Measurements from ENCODE around the gene CCNDBP1. TPM values are rescaled to one million over a fixed set of nuclear protein-coding genes. Genes with fewer than 3 reads are reported as not detected.

Gene CCNDBP1
- total and polyA plus RNA-seq, 2 experiments from 2014 or later = 23.9 to 33.5 TPM

GRCh38 chr15:43183270-43183669 lies 1.9 kb upstream of the CCNDBP1 start:
- H3F3A ChIP-seq (replicated peaks; ENCODE audit: low read depth) = 0 out of 2 replicates have a peak, but pooled peaks cover 7% of the 10 kb centered on the region
- Mint-ChIP-seq H3K4me3 (no peak overlapping the region), H3K36me3 (ENCODE audit: low read depth) (no peaks in the 10 kb centered on the region), H3K27ac (no peak overlapping the region), H3K9me3 (no peaks in the 10 kb centered on the region), H3K27me3 (ENCODE audit: insufficient read depth, low read depth, poor library complexity) (peaks cover 4% of the 10 kb centered on the region), H3K4me1 (peaks cover 16% of the 10 kb centered on the region; the same call in 2 of the 3 replicates)
- H3K4me2 ChIP-seq = no peak overlapping the region
- H3K4me1 ChIP-seq (ENCODE audit: insufficient read depth) = peaks cover 7% of the 10 kb centered on the region
- H3K27me3 ChIP-seq (ENCODE audit: insufficient read depth) = no peaks in the 10 kb centered on the region
- no peak overlapping the region for H3K4me3 ChIP-seq
- no peaks in the 10 kb centered on the region for H3K9me2 ChIP-seq (ENCODE audit: insufficient read depth)
- no peaks in the 10 kb centered on the region for H3K79me2 ChIP-seq (replicated peaks; ENCODE audit: insufficient read depth)
- 0 out of 2 replicates have a peak, but pooled peaks cover 3% of the 10 kb centered on the region for H4K20me1 ChIP-seq (replicated peaks; ENCODE audit: insufficient read depth)
- ATAC-seq (no peak), DNase-seq (ENCODE audit: low spot score) (no peak)
- no peaks in the 10 kb centered on the region for H3K36me3 ChIP-seq (ENCODE audit: insufficient read depth)
- TF ChIP-seq NANOG (IDR thresholded peaks at IDR 0.05; ENCODE audit: borderline replicate concordance) (no peak), JUNB (IDR thresholded peaks at IDR 0.05; ENCODE audit: unreplicated experiment) (no peak), POLR2AphosphoS5 (IDR thresholded peaks at IDR 0.05; ENCODE audit: low read depth) (no peak), ZNF114 (CRISPR knock-in tag; IDR thresholded peaks at IDR 0.05) (no peak), EZH2 (IDR thresholded peaks at IDR 0.05; ENCODE audit: low read depth, unreplicated experiment) (no peak), STAT1 (IDR thresholded peaks at IDR 0.05; ENCODE audit: unreplicated experiment) (no peak), CTCF (conservative IDR thresholded peaks at IDR 0.05; ENCODE audit: low read depth in 2 of 2) (no peak), CREB1 (CRISPR knock-in tag; IDR thresholded peaks at IDR 0.05; ENCODE audit: low read depth) (no peak), EZH2phosphoT487 (IDR thresholded peaks at IDR 0.05; ENCODE audit: unreplicated experiment) (no peak), ZNF331 (CRISPR knock-in tag; IDR thresholded peaks at IDR 0.05; ENCODE audit: low read depth) (no peak)
- TF ChIP-seq, protein P1, sequence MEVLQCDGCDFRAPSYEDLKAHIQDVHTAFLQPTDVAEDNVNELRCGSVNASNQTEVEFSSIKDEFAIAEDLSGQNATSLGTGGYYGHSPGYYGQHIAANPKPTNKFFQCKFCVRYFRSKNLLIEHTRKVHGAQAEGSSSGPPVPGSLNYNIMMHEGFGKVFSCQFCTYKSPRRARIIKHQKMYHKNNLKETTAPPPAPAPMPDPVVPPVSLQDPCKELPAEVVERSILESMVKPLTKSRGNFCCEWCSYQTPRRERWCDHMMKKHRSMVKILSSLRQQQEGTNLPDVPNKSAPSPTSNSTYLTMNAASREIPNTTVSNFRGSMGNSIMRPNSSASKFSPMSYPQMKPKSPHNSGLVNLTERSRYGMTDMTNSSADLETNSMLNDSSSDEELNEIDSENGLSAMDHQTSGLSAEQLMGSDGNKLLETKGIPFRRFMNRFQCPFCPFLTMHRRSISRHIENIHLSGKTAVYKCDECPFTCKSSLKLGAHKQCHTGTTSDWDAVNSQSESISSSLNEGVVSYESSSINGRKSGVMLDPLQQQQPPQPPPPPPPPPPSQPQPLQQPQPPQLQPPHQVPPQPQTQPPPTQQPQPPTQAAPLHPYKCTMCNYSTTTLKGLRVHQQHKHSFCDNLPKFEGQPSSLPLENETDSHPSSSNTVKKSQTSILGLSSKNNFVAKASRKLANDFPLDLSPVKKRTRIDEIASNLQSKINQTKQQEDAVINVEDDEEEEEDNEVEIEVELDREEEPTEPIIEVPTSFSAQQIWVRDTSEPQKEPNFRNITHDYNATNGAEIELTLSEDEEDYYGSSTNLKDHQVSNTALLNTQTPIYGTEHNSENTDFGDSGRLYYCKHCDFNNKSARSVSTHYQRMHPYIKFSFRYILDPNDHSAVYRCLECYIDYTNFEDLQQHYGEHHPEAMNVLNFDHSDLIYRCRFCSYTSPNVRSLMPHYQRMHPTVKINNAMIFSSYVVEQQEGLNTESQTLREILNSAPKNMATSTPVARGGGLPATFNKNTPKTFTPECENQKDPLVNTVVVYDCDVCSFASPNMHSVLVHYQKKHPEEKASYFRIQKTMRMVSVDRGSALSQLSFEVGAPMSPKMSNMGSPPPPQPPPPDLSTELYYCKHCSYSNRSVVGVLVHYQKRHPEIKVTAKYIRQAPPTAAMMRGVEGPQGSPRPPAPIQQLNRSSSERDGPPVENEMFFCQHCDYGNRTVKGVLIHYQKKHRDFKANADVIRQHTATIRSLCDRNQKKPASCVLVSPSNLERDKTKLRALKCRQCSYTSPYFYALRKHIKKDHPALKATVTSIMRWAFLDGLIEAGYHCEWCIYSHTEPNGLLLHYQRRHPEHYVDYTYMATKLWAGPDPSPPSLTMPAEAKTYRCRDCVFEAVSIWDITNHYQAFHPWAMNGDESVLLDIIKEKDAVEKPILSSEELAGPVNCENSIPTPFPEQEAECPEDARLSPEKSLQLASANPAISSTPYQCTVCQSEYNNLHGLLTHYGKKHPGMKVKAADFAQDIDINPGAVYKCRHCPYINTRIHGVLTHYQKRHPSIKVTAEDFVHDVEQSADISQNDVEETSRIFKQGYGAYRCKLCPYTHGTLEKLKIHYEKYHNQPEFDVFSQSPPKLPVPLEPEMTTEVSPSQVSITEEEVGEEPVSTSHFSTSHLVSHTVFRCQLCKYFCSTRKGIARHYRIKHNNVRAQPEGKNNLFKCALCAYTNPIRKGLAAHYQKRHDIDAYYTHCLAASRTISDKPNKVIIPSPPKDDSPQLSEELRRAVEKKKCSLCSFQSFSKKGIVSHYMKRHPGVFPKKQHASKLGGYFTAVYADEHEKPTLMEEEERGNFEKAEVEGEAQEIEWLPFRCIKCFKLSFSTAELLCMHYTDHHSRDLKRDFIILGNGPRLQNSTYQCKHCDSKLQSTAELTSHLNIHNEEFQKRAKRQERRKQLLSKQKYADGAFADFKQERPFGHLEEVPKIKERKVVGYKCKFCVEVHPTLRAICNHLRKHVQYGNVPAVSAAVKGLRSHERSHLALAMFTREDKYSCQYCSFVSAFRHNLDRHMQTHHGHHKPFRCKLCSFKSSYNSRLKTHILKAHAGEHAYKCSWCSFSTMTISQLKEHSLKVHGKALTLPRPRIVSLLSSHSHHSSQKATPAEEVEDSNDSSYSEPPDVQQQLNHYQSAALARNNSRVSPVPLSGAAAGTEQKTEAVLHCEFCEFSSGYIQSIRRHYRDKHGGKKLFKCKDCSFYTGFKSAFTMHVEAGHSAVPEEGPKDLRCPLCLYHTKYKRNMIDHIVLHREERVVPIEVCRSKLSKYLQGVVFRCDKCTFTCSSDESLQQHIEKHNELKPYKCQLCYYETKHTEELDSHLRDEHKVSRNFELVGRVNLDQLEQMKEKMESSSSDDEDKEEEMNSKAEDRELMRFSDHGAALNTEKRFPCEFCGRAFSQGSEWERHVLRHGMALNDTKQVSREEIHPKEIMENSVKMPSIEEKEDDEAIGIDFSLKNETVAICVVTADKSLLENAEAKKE (CRISPR knock-in tag; IDR thresholded peaks at IDR 0.05) = no peak
- TF ChIP-seq, protein P2, sequence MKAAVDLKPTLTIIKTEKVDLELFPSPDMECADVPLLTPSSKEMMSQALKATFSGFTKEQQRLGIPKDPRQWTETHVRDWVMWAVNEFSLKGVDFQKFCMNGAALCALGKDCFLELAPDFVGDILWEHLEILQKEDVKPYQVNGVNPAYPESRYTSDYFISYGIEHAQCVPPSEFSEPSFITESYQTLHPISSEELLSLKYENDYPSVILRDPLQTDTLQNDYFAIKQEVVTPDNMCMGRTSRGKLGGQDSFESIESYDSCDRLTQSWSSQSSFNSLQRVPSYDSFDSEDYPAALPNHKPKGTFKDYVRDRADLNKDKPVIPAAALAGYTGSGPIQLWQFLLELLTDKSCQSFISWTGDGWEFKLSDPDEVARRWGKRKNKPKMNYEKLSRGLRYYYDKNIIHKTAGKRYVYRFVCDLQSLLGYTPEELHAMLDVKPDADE (IDR thresholded peaks at IDR 0.05) = no peak
- TF ChIP-seq, protein P3, sequence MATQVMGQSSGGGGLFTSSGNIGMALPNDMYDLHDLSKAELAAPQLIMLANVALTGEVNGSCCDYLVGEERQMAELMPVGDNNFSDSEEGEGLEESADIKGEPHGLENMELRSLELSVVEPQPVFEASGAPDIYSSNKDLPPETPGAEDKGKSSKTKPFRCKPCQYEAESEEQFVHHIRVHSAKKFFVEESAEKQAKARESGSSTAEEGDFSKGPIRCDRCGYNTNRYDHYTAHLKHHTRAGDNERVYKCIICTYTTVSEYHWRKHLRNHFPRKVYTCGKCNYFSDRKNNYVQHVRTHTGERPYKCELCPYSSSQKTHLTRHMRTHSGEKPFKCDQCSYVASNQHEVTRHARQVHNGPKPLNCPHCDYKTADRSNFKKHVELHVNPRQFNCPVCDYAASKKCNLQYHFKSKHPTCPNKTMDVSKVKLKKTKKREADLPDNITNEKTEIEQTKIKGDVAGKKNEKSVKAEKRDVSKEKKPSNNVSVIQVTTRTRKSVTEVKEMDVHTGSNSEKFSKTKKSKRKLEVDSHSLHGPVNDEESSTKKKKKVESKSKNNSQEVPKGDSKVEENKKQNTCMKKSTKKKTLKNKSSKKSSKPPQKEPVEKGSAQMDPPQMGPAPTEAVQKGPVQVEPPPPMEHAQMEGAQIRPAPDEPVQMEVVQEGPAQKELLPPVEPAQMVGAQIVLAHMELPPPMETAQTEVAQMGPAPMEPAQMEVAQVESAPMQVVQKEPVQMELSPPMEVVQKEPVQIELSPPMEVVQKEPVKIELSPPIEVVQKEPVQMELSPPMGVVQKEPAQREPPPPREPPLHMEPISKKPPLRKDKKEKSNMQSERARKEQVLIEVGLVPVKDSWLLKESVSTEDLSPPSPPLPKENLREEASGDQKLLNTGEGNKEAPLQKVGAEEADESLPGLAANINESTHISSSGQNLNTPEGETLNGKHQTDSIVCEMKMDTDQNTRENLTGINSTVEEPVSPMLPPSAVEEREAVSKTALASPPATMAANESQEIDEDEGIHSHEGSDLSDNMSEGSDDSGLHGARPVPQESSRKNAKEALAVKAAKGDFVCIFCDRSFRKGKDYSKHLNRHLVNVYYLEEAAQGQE (IDR thresholded peaks at IDR 0.05; ENCODE audit: unreplicated experiment) = no peak
- H2AFZ ChIP-seq = no peak overlapping the region
- no peak overlapping the region for H3K27ac ChIP-seq (ENCODE audit: low read depth)
